Immature natural killer cell (primary cell): ENCODE results near the gene GLT8D1. TPM values are rescaled to one million over a fixed set of nuclear protein-coding genes. Genes with fewer than 3 reads are reported as not detected.

Source experiments
- DNase-seq, 3 donors: peaks; one replicate each; pipeline ENCODE4 v3.0.0; 2022; ENCODE audit warnings: mixed read lengths in 1 of 3
- H3K27ac Mint-ChIP-seq, 6 donors: one replicate each; pipeline ENCODE4 v1.8.0; 2020; ENCODE audit warnings: mixed read lengths in 6 of 6, mild to moderate bottlenecking in 5 of 6, inconsistent platforms in 4 of 6, moderate library complexity in 3 of 6
- H3K27me3 Mint-ChIP-seq, 3 donors: one replicate each; pipeline ENCODE4 v1.8.0; 2020 to 2021; ENCODE audit warnings: low read depth in 3 of 3, mild to moderate bottlenecking in 3 of 3, mixed read lengths in 3 of 3, moderate library complexity in 3 of 3, inconsistent platforms in 1 of 3
- H3K36me3 Mint-ChIP-seq, 3 donors: one replicate each; pipeline ENCODE4 v1.8.0; 2020; ENCODE audit warnings: mixed read lengths in 3 of 3, inconsistent platforms in 2 of 3, mild to moderate bottlenecking in 2 of 3
- H3K4me1 Mint-ChIP-seq, 2 donors: one replicate each; pipeline ENCODE4 v1.8.0; 2020; ENCODE audit warnings: inconsistent platforms in 2 of 2, mild to moderate bottlenecking in 2 of 2, mixed read lengths in 2 of 2, moderate library complexity in 1 of 2
- H3K4me3 Mint-ChIP-seq, 5 donors: one replicate each; pipeline ENCODE4 v1.8.0; 2020; ENCODE audit warnings: mild to moderate bottlenecking in 5 of 5, mixed read lengths in 5 of 5, inconsistent platforms in 3 of 5, moderate library complexity in 3 of 5
- H3K9me3 Mint-ChIP-seq, 6 donors: one replicate each; pipeline ENCODE4 v1.8.0; 2020; ENCODE audit warnings: mild to moderate bottlenecking in 6 of 6, mixed read lengths in 6 of 6, inconsistent platforms in 4 of 6, moderate library complexity in 3 of 6
- polyA plus RNA-seq, 3 donors: library from polyadenylated mRNA; unstranded; fragments of 300-500 nt; fragmentation: Illumina TruSeq; gene quantifications; one replicate each; pipeline ENCODE4 v1.2.3, GENCODE V29; 2021

The GLT8D1 gene
- polyA plus RNA-seq, 3 donors from 2014 or later: 72.7 to 81.9 (median 73.5) TPM

DNA sequence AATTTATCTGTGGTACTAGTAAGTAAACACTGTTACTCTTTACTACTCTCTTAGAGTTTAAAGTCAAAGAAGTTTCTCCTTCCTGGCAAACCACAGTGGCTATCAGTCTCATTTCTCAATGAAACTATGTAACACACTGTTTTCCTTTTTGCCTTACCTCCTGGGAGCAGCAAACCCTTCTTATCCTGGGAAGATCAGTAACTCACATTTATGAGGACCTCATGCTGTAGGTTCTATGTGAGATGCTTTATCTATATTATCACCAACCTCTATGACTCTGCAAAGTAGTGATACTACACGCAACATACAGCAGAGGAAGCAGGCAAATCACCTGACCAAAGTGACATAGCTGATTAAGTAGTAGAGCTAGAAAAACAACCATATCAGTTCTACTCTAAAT, 55.2 kb downstream of the GLT8D1 start:
- Mint-ChIP-seq H3K36me3 (peaks cover 25 to 47% (median 29%) of the 10 kb centered on the region in 3 donors), H3K4me1 (no peaks in the 10 kb centered on the region), H3K9me3 (no peaks in the 10 kb centered on the region), H3K27ac (peak overlapping the region in 1 of 6 donors; percentile 61), H3K4me3 (no peak overlapping the region), H3K27me3 (no peaks in the 10 kb centered on the region)
- DNase-seq: no peak

DNA sequence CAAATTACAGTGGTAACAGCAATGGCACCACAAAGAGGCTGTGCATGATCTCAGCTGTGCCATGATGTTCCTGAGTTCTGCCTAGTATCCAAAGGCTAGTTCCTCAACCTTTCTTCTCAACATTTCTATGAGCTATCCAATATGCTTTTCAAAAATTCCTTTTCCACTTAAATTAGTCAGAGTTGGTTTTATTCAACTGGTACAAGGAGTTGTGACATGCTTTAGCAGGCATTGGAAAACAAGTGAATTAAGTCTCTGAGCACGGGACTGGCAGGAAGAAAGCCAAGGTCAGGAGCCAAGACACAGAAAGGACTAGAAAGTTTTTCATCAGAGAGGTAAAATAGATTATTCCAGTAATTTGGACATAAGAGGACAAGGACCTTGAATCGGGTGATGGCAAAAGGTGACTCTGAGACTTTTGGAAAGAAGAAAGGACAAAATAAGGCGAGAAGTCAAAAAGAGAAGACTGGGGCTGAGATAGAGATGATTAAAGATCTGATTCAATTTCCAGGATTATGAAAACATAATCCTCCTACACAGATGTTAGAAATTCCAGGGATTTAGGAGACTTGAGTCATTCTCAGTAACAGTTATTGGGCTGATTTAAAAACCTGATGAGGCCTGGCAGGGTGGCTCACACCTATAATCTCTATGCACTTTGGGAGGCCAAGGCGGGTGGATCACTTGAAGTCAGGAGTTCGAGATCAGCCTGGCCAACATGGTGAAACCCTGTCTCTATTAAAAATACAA, 56.0 kb downstream of the GLT8D1 start:
- DNase-seq: no peak
- Mint-ChIP-seq H3K9me3 (no peaks in the 10 kb centered on the region), H3K4me1 (no peaks in the 10 kb centered on the region), H3K27ac (no peak overlapping the region), H3K27me3 (no peaks in the 10 kb centered on the region), H3K4me3 (no peak overlapping the region), H3K36me3 (peaks cover 25 to 54% (median 36%) of the 10 kb centered on the region in 3 donors)

DNA sequence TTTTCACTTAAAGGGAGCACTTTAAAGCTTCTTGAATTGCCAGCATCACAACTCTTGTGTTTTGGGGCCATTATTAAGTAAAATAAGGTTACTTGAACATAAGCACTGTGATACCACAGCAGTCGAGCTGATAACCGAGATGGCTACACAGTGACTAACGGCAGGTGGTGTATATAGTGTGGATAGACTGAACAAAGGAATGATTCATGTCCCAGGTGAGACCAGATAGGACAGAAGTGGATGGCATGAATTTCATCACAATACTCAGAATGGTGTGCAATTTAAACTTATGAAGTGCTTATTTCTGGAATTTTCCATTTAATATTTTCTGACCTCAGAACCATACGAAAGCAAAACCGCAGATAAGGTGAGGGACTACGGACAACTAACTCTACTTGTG, 60.0 kb downstream of the GLT8D1 start:
- Mint-ChIP-seq H3K27ac (no peak overlapping the region), H3K9me3 (no peaks in the 10 kb centered on the region), H3K4me3 (no peak overlapping the region), H3K4me1 (no peaks in the 10 kb centered on the region), H3K36me3 (peaks cover 24 to 59% (median 25%) of the 10 kb centered on the region in 3 donors), H3K27me3 (no peaks in the 10 kb centered on the region)
- DNase-seq: no peak

Other genes with a start within 250 kb of the GLT8D1 start
- under 1 TPM in 1 of 3 donors, not detected in 2; 0.10 TPM for gene STAB1, start 210.5 kb downstream of the GLT8D1 start, polyA plus RNA-seq
- gene NT5DC2, start 171.9 kb downstream of the GLT8D1 start, polyA plus RNA-seq: under 1 TPM in 2 of 3 donors, not detected in 1; 0.26 to 0.53 TPM
- gene UQCC5, start 169.2 kb downstream of the GLT8D1 start, polyA plus RNA-seq: 10 to 100 TPM; 11.7 to 27.2 (median 13.9) TPM
- 100 to 1,000 TPM in 1 of 3 donors, 10 to 100 TPM in 2; 52.4 to 116 (median 66.4) TPM for gene PBRM1, start 19.9 kb downstream of the GLT8D1 start, polyA plus RNA-seq
- 10 to 100 TPM; 27.4 to 43.3 (median 28.0) TPM for gene GNL3, start 19.8 kb downstream of the GLT8D1 start, polyA plus RNA-seq
- gene SPCS1, start 315 bp upstream of the GLT8D1 start, polyA plus RNA-seq: 100 to 1,000 TPM; 261 to 411 (median 304) TPM
- gene NEK4, start 65.1 kb upstream of the GLT8D1 start, polyA plus RNA-seq: 10 to 100 TPM in 1 of 3 donors, 1 to 10 TPM in 1, under 1 TPM in 1; 0.77 to 10.1 (median 5.1) TPM
- not detected for gene ITIH1, start 71.8 kb upstream of the GLT8D1 start, polyA plus RNA-seq
- gene ITIH3, start 89.0 kb upstream of the GLT8D1 start, polyA plus RNA-seq: not detected
- gene ITIH4, start 124.9 kb upstream of the GLT8D1 start, polyA plus RNA-seq: under 1 TPM in 1 of 3 donors, not detected in 2; 0.71 TPM
- gene MUSTN1, start 129.2 kb upstream of the GLT8D1 start, polyA plus RNA-seq: not detected
- gene STIMATE, start 191.8 kb upstream of the GLT8D1 start, polyA plus RNA-seq: 10 to 100 TPM in 1 of 3 donors, 1 to 10 TPM in 2; 3.3 to 11.0 (median 8.2) TPM